ENCODE data around the gene RTP5. TPM values are rescaled to one million over a fixed set of nuclear protein-coding genes. Genes with fewer than 3 reads are reported as not detected.
A peak's percentile ranks its signal among the peaks of the same experiment; 100 is the strongest.

RTP5 gene
- total RNA-seq, 2 donors from 2014 or later: 0.10 TPM; not detected in 1

DNA sequence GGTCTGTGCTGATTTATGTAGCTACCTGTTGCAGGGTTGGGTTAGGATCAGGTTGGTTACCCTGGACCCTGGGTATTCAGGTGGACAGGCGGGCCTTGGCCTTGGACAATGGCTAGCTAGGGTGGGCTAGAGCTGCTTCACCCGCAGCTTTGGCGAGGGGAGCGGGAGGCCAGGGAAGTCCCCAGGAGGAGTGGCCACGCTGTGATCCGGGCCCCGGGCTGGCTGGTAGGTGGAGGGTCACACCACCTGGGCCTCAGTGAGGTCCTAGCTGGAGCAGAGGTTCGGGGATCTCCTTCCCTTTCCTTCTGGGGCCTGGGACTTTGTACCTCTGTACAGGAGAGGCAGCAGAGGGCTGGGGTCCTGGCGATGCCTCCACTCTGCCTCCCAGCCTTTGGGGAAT is 9.8 kb downstream of the RTP5 start:
- intact Hi-C loops (cut with DNase I): loop anchor here (5.0 to 10.0 kb wide), 3 partner anchors 105 to 155 kb away; partner anchors contain the start of gene GAL3ST2 (in 1 of the 2)
- no peak for DNase-seq (ENCODE audit: low spot score)

DNA sequence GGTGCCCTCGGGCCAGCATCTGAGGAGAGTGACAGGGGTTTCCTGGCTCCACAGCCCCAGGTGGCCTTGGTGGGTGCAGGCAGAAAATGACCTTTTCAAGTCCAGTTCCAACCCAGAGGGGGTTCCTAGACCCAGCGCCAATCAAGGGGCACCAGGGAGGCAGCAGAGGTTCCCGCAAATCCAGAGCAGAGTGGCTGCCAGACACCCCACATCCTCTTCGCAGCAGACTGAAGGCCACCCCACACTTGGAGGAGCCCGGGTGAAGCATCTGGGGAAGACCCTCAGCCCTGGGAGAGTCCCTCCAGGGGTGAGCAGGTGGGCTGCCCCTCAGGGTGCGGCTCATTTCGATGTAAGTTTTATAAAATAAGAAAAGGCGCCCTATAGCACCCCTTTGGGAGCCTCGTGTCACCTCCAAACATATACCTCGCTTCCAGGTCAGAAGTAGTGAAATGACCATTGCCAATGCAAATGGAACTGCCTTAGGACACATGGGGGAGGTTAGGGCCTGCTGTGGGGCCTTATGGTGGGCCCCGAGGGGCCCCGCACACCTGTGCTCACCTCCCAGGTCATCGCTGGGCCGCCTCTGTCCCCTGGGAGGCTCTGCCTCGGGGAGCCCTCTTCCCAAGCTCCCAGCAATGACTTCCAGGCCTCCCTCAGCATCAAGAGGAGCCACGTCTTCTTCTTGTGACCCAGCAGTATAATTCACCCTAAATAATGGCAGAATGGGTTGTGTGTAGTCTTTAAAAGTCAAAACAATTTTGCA is 11.0 kb downstream of the RTP5 start:
- DNase-seq (ENCODE audit: low spot score): no peak
- intact Hi-C loops (cut with DNase I): no loop called here

DNA sequence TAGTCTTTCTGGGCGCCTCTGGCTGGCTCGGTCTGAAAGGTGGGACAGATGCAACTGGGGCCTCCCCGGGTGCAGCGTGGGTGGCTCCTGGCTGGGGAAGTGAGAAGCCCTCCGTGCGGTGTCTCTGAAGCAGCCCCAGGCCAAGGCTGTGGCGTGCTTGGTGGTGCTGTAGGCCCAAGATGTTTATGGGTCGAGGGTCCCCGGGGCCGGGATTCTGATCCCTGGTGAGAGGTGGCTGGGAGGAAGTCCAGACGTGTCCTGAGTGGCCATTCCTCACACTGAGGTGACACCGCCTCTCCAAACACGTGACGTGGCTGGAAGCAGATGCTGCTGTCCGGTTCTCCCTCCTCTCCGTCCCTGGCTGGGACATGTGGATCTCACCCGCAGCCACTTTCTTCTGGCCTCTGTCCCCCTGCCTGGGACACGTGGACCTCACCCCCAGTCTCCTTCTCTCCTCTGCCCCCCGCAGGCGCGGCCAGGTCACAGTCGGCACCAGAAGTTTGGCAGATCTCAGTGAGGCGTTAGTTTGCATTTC is 12.6 kb downstream of the RTP5 start:
- DNase-seq (ENCODE audit: low spot score): no peak
- intact Hi-C loops (cut with DNase I): no loop called here

DNA sequence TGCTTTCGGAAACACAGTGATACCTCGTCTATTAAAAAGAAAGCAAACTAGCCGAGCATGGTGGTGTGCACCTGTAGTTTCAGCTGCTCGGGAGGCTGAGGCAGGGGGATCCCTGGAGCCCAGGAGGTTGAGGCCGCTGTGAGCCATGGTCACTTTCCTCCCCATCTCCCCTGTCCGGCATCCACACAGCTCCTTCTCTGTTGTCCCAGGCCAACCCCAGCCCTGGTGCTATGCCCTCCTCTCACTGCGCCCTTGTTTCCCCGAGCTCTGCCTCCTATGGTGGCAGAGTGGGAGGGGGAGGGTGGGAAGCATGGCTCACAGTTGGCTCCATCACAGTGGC is 15.4 kb downstream of the RTP5 start:
- intact Hi-C loops (cut with DNase I): no loop called here

DNA sequence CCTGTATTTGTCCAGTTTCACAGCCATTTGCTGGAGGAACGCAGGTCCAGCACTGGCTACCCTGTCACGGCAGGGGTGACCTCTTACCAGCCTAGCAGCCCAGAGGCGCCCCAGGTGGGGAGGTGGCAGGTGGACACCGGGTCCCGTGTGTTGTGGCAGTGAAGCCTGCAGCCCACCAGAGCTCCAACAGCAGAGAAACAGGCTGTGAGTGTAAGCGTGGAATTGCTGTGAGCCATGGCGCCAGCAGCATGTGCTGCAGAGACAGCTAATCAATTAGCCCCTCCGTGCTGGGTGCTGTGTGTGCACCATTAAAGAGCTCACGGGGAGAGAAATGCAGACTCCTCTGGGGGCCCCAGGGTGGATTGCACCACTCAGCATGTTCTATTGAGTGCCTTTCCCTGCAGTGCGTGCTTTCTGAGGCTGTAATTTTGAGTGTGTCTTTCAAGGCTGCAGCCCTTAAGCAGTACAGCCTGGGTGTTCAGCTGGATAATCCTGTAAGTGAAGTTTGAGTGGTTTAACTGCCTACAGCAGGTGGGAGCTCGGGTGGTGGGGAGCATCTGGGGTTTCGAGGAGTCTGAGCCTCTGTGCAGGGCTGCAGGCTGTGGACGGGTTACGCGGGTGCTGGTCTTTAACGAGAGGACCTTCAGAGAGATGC is 15.9 kb downstream of the RTP5 start:
- intact Hi-C loops (cut with DNase I): no loop called here

More for the DNA sequence above, 15.4 kb downstream of the RTP5 start:
- DNase-seq (ENCODE audit: low spot score): no peak

DNA sequence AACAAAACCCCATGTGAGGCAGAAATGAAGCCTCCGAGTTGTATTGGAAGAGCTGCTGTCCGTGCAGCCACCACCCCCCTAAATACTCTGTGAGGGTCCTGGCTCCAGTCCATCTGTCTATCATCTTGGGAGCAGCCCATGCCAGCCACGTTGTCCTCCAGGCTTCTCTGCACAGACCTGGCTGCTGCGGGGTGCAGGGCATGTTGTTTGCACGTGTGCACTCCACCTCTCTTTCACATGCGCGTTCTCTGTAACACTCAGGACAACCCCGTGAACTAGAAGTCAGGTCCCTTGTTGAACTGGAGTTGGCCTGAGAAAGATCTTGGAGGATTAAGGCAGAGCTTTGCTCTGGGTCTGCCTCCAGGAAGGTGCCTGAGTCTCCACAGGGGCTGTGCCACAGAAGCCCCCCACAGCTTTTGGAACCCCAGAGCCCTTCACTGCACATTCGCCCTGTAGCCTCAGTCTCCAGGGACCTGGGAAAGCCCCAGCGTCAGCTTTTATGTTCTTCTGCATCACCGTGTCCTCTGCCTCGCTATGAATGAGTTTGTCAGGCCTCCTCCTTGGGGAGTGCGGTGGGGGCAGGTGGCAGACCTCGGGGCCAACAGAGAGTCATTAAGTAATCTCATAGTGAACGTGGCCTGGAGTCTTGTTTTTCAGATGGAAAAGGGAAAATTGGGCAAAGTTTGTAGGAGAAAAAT is 16.6 kb downstream of the RTP5 start:
- intact Hi-C loops (cut with DNase I): no loop called here
- no peak for DNase-seq (ENCODE audit: low spot score)

More for the DNA sequence above, 15.9 kb downstream of the RTP5 start:
- DNase-seq (ENCODE audit: low spot score): no peak

DNA sequence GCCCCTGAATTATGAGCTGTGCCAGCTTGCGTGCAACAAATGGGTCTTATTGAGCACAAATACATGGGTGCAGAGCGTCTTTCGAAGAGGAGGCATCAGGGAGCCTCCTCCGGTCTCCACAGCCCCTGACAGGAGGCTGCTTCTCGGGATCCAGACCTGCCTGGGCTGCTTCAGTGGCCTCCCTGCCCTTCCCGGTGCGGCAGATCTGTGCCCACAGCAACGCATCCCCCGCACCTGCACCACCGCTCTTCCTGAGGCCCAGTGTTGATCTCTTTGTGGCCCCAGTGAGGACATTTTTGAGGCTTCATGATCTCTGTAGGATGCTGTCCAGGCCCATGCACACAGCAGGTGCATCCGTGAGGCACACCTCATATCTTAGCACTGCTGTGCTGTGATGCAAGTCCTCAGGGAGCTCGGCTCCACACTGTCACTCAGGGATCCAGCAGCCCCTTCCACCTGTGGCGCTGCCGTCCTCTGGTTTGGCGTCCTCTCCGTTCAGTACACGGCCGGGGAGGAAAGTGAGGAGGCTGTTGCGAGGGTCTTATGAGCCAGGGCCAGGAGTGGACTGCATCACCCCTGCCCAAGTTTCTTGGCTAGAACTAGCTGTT is 17.4 kb downstream of the RTP5 start:
- intact Hi-C loops (cut with DNase I): no loop called here

DNA sequence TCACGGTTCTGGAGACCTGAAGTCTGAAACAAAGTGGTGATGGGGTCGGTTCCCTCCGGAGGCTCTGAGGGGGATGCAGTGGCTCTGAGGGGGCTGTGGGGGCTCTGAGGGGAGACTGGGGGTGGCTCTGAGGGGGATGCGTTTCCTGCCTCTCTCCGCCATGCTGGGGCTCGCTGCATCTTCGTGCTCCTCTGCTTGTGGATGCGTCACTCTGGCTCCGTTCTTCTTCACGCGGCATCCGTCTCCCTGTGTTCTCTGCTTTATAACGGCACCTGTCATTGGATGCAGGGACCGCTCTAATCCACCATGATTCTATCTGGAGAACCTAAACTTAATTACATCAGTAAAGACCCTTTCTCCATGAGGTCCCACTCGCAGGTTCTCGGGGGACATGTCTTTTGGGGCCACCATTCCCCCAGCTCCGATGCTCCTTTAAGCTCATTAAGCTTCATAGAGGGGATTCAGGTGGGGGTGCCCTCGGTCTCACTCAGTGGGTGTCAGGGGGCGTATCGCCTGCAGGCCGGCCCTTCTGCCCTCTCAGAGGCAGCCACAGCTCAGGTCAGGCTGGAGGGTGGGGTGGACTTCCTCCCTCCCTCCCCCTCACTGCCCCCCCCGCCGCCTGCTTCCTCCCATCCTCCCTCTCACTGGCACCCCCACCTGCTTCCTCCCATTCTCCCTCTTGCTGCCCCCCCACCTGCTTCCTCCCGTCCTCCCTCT is 18.4 kb downstream of the RTP5 start:
- DNase-seq (ENCODE audit: low spot score): no peak
- intact Hi-C loops (cut with DNase I): no loop called here

More for the DNA sequence above, 17.4 kb downstream of the RTP5 start:
- no peak for DNase-seq (ENCODE audit: low spot score)

DNA sequence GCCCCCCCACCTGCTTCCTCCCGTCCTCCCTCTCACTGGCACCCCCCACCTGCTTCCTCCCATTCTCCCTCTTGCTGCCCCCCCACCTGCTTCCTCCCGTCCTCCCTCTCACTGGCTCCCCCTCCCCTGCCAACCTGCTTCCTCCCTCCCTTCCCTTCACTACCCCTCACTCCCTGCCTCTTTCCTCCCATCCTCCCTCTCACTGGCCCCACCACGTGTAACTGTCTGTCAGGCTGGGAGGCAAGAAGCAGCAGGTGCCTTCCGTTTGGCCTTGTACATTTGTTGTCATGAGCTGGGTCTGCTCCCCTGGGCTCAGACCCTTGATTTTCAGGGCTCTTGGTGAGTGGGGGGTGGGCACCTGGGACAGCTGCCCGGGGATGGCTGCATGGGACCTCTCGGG is 19.1 kb downstream of the RTP5 start:
- intact Hi-C loops (cut with DNase I): no loop called here
- DNase-seq (ENCODE audit: low spot score): no peak

DNA sequence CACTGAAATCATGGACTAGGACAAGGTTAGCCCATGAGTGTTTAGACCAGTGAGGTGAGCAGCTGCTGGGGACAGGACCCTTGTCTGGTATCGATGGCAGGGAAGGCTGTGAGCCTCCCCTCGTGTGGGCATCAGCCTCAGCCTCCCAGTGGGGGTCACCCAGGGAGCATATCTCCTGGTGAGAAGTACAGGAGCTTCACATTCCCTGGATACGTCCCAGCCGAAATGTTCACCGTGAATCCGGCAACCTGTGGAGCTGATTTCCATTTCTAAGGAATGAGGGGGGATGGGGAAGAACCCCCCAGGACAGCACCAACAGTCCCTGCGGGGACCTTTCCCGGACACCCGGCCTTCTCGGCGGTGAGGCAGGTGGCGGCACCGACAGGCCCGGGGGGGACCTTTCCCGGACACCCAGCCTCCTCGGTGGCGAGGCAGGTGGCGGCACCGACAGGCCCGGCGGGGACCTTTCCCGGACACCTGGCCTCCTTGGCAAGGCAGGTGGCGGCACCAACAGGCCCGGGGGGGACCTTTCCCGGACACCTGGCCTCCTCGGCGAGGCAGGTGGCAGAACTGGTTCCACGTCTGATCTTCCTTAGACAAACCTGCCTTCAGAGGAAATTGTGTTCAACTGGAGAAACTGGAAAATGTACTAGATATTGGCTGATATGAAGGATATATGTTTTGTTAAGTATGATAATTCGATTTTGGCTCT is 21.2 kb downstream of the RTP5 start:
- intact Hi-C loops (cut with DNase I): no loop called here
- DNase-seq (ENCODE audit: low spot score): no peak

DNA sequence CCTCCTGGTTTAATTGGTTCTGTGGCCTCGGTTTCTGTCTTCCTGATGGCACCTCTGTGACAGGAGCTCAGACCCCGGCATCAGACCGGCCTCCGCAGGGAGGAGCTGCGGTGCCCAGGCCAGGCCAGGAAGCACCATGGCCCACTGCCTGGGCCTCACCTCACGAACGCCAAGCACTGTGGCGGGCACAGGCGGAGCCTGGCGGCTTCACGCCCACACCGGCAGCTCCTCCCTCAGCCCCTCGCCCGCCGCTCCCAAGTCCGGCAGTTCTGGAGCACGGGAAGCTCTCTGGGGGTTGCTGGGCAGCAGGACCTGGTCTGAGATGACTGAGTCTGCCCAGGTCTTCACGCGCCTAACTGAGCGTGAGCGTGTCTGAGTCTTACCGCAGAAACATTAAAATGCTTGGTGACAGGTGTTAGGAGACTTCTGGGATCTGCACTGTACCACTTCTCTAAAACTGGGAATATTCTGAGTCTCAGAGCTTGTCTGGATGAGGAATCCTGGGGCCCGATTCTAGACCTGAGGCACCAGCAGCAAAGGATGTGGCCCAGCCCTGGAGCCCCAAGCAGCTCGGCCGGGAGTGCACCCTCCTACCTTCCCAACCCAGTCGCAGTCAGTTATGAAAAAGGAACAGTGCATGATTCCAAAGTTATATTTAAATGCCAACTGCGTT is 21.9 kb downstream of the RTP5 start:
- peak; percentile 61 for DNase-seq (ENCODE audit: low spot score)
- intact Hi-C loops (cut with DNase I): no loop called here

DNA sequence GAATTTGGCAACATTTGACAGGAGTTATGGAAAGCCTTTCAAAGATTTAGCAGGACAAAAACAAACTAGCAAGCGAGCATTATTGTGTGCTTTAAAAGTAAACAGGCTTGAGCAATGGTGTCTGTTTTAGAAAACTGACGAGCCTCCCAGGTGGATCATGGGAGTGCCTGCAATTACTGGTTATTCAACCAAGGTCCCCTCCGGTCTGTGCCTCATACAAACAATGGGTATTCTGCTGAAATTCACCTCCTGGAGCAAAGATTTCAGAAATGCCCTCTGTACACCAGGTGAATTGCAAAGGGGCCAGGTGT is 22.4 kb downstream of the RTP5 start:
- intact Hi-C loops (cut with DNase I): no loop called here
- no peak for DNase-seq (ENCODE audit: low spot score)

DNA sequence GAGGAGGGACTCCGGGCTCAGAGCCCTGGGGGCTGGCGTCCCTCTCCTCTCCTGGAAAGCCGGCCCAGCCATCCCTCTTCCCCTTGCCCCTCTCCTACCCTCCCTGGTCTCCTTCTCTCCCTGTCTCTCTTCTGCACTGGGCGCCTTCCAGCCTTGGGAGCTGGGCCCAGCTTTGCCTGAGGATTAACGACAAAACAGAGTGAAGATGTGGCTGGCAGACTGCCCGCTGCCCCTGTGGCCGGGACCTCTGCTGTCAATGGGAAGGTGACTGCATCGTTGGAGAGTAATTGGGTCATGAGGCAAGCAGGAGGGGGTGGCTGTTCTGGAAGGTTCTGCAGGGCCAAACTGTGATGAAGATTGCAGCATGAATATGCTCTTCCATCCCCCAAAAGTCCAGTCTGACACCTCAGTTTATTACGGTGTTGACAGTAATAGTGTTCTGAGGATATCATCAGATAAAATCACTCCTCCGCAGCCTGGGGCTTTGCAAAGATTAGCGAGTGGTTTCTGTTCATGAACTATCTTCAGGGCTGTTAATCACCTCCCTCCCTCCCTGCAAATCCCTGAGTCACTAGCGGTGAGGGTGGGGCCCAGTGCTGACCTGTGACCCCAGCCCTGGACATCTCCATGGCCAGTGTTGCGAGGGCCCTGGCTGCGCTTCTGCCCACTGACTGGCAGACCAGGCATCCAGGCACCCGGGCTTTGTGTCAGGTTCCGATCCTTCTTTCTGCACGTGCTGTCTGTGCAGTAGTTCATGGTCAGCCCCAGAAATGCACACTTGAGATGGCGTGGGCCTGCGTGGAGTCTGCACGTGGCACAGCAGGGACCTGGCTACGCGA is 23.0 kb downstream of the RTP5 start:
- peak; percentile 87 for DNase-seq (ENCODE audit: low spot score)
- intact Hi-C loops (cut with DNase I): no loop called here

DNA sequence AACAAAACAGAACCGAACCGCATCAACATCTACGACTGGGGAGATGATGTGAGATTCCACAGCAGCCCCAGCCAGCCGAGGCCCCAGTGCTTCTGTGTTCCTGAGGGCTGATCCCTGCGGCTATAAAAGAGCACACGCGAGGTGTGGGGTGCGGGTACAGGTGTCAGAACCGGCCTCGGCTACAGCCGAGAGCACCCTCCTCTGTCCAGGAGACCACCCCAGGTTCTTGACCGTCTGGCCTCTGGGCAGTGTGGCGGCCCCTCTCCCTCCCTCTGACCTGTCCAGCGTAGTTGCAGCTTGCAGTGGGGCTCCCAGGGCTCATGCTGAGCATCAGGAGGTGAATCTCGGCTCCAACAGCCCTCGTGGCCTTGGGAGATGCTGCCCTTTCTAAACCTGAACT is 23.7 kb downstream of the RTP5 start:
- DNase-seq (ENCODE audit: low spot score): peak; percentile 66
- intact Hi-C loops (cut with DNase I): no loop called here

DNA sequence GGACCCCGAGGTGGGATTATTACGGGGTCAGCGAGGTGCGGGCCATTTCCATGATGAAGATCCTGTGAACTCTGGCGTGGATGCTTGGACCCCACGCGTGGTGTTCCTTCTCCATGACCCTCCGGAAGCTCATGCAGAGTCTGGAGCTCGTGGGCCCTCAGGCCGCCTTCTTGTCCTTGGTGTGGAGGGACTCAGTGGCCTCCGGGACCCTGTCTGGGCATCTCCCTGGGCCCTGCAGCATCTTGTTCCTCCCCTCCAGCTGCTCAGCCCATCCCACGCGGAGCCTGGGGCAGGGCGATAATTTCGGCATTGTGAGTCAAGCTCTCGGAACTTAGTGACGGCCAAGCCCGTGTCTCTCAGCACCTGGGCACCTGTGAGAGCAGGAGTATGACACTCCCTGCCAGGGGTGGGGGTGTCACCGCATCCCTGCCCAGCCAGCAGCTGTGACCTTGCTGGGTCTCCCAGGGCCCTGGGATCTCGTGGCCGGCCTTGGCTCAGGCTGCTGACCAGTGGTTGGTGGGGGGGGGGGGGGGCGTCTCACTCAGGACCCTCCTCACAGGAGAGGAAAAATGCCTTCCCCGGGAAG is 24.6 kb downstream of the RTP5 start:
- intact Hi-C loops (cut with DNase I): no loop called here
- peak; percentile 73 for DNase-seq (ENCODE audit: low spot score)

DNA sequence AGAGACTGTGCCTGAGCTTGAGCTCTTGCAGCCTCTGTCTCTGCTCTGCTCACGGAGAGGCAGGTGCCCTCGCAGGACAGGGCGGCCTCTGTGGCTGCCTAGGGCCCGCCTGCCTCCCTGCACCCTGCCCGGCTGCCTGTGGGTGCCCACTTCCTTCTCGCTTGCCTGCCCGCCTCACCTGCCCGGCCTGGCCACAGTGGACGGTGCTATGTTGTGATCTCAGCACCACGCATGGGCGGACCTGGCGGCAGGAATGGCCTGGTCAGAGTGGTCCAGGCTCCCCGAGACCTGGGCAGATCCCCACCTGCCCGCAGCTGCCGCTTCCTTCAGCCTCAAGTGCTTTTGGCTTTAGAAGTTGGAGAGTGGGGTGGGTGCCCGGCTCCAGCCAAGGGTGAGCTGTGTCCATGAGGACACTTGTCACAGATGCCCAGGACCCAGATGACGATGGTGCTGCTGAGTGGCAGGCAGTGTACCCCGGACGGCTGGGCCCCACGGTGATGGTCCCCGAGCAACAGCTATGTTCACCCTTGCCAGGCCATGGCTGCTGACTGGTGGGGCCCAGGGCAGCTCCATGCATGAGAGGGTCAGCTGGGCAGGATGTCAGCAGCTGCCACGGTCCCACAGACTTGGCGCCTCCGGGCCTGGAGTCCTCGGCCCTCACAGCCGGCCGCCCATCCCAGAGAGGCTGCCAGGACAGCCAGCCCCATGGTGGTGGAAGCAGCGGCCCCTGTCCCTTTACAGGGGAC is 25.3 kb downstream of the RTP5 start:
- intact Hi-C loops (cut with DNase I): no loop called here
- DNase-seq (ENCODE audit: low spot score): peak; percentile 81

DNA sequence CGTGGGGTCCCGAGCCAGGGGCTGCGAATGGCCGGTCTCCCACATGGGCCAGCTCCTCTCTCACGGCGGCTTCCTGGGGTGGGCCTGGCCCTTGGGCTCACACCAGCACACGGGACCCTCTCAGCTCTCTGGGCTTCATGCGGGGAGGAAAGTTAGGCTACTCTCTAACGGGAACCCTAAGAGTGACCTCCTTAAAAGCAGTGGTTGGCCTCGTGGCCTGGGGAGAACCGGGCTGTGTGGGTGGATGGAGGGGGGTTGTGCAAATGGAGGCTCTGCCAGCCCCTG is 25.8 kb downstream of the RTP5 start:
- no peak for DNase-seq (ENCODE audit: low spot score)
- intact Hi-C loops (cut with DNase I): no loop called here
